NCI-H146 (cell line): Measurements from ENCODE around the gene PTPN9.
"Not testable (repeated sequence)": the region's sequence is repeated elsewhere in the genome, so short reads cannot be mapped to it uniquely, and the experiment has no call there.

Source experiments
- DNase-seq: peaks from one replicate; lab custom pipeline; 2025; lab: John Stamatoyannopoulos, UW

PTPN9 gene

DNA sequence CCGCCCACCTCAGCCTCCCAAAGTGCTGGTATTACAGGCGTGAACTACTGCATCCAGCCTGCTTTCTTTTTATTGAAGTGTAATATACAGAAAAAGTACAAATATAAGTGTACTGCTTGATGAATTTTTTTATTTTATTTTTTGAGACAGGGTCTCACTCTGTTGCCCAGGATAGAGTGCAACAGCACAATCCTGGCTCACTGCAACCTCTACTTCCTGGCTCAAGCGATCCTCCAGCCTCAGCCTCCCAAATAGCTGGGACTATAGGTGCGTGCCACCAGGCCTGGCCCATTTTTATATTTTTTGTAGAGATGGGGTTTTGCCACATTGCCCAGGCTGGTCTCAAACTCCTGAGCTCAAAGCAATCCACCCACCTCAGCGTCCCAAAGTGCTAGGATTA lies 3.8 kb upstream of the PTPN9 start:
- not testable (repeated sequence) for DNase-seq

DNA sequence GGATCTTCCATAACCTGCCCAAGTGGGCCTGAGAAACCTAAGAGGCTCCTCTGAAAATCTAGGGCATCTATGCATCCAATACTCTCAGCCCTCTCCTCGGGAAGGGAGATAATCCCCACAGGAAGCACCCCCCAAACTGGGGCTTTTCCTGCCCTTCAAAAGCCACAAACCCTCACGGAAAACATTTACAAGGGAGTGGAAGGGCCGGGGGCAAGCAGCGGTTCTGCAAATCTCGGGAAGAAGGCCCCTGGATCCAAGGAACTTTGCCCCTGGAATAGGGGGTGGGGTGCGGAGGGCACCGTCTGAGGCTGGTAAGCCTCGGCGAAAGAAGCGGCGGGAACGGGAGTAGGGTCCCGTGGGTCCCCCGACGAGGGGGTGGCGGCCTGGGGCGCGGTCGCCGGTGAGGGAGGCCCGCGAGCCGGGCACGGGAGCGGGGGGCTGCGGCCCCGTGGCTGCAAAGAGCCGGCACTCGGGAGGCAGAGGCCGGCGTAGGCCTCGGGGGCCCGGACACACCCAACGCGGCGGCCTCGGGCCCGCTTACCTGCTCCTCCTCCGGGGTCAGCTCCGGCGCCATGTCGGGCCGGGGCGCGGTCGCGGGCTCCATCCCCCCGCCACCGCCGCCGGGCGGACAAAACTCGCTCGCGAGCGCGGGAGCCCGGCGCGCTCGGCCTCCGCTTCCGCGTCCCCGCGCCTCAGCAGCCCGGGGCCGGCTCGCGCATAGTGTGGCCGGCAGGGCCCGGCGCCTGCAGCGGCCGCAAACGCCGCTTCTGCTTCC lies 755 bp downstream of the PTPN9 start:
- peak; percentile 30 for DNase-seq

DNA sequence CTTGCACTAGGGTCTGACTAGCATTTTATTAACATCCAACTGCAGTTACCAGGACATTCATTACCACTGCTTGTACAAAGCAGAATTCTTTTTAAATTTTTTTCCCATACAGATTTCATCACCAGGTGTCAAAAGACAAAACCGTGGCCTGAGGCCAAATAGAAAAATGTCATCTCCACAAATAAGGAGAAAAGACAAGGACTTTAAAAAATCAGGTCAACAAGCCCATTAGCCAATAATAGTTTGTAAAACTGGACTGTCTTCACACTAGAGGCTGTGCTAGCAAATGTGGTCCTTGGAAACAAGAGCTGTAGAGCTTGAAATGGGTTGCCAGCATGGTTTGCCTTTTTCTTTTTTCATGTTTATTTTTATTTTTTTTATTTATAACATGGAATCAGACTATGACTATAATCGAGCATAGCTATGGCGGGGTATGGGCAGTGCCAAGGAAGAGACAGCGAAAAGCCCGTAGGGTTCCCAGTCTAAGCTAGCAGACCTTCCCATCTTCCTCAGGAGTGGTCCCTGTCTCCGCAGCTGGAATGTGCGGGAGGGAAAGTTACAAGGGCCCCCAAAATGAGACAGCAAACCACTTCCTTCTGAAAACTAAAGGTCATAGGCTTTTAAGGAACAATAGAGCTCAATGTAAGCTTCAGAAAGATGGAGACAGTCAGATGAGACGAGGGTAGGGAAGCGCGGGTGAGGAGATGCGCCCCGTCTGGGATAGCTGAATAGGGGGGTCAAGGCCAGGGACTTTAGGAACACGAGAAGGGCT lies 1.5 kb downstream of the PTPN9 start:
- peak; percentile 23 for DNase-seq

DNA sequence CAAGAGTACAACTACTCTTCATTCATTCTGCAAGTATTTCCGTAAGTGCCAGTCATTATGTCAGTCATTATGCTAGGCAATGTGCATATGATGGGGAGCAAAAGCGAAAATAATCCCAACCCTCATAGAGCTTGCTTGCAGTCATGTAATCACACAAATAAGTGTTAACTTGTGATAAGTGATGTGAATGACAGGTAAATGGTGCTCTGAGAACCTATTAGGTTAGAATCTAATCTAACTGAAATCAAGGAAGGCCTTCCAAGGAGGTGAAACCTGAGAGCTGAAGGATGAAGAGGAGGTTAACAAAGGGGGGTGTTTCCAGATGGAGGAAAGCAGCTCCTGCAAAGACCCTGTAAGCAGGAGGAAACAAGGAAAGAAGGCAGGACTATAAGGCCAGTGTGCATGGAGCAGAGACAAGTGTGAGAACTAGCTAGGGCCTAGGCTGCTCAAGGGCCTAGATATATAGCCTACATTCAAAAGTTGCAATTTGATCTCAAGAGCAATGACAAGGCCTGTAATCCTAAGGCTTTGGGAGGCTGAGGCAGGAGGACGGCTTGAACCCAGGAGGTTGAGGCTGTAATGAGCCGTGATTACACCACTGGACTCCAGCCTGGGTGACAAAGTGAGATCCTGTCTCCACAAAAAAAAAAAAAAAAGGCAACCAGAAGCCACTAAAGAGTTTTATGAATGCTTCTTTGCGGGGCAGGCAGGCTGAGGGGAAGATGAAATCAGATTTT lies 5.3 kb downstream of the PTPN9 start:
- no peak for DNase-seq

DNA sequence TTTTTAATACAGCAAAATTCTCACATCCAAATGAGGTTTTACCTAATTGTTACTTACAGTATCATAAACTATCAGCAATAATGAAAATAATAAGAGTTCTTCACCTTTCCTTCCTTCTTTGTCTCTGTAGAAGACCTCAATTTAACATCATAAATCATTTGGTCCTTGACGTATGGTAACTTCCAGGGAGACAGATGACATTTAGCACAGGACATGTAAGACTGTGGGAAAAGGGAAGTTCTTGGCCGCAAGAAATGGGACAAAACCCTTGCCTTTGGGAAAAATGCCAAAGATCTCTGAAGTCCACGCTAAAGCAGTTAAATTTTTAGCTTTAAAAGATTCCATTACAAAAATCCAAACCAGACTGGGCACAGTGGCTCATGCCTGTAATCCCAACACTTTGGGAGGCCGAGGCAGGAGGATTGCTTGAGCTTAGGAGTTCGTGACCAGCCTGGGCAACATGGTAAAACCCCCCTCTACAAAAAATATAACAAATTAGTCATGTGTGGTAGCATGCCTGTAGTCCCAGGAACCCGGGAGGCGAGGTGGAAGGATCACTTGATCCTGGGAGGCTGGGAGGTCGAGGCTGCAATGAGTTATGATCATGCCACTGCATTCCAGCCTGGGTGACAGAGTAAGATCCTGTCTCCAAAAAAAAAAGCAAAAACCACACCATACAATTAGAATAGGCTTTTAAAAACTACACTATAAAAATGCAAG lies 8.8 kb downstream of the PTPN9 start:
- DNase-seq = no peak

DNA sequence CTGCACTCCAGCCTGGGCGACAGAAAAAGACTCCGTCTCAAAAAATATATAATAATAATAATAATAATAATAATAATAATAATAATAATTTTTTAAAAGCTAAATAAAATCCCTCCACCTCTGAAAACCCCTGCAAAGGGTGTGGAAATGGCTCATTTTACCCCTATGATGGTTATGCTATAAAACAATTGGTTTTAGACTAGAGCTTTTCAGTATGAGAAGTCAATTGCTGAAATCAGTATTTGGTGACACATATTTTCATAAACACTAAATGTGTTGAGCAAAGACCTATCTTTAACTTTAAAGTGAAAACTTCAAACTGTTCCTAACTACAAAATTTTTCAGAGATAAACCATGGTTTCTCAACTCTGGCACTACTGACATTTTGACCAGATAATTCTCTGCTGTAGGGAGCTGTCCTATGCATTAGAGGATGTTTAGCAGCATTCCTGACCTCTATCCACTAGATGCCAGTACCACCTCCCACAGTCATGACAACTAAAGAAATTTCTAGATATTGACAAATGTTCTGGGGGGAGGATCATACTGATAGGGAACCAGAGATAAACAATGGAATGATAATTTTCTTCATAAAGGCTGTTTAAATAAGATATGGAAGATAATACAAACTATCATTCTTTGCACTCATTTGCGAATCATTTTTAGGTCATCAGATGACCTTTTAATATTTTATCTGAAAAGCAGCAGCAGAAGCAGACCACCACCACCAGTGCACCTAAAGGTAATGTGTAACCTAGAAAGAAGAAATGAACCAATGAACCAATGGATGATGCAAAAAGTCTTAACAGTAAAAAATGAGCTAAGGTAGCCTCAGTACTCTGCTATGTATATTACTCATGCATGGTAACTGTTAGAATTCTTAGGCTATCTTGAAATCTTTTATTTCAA lies 13.8 kb downstream of the PTPN9 start:
- DNase-seq = no peak

DNA sequence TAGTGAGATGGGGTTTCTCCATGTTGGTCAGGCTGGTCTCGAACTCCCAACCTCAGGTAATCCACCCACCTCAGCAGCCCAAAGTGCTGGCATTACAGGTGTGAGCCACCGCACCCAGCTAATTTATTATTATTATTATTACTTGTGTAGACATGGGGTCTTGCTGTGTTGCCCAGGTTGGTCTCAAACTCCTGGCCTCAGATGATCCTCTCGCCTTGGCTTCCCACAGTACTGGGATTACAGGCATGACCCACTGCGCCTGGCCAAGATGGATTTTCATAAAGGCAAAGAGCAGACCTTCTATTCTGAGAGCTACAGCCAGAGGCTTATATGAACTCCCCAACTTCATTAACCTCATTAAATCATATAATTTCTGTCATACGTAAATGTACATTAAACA lies 17.2 kb downstream of the PTPN9 start:
- no peak for DNase-seq

DNA sequence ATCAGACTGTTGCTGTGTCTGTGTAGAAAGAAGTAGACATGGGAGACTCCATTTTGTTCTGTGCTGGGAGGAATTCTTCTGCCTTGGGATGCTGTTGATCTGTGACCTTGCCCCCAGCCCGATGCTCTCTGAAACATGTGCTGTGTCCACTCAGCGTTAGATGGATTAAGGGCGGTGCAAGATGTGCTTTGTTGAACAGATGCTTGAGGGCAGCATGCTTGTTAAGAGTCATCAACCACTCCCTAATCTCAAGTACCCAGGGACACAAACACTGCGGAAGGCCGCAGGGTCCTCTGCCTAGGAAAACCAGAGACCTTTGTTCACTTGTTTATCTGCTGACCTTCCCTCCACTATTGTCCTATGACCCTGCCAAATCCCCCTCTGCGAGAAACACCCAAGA lies 19.8 kb downstream of the PTPN9 start:
- DNase-seq = not testable (repeated sequence)

DNA sequence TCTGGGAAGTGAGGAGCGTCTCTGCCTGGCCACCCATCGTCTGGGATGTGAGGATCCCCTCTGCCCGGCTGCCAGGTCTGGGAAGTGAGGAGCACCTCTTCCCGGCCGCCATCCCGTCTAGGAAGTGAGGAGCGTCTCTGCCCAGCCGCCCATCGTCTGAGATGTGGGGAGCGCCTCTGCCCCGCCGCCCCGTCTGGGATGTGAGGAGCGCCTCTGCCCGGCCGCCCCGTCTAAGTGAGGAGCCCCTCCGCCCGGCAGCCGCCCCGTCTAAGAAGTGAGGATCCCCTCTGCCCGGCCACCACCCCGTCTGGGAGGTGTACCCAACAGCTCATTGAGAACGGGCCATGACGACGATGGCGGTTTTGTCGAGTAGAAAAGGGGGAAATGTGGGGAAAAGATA lies 20.2 kb downstream of the PTPN9 start:
- not testable (repeated sequence) for DNase-seq

DNA sequence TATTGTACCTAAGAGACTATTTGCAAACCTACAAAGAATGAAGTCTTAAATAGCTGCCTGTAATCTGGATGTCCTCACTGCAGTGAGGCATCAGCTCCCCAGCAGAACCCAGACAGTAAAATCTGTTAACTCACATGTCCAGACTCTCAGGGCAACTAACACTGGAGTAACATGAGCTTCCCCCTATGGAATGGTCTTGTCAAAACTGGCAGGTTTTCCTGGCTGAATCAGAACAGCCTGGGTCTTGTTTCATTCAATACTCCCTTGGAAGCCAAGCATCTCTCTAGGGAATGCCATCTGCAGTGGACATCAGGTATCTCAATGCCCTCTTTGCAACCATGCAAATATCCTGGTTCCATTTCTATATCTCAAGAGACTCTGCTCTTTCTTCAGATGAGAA lies 24.4 kb downstream of the PTPN9 start:
- DNase-seq = no peak

DNA sequence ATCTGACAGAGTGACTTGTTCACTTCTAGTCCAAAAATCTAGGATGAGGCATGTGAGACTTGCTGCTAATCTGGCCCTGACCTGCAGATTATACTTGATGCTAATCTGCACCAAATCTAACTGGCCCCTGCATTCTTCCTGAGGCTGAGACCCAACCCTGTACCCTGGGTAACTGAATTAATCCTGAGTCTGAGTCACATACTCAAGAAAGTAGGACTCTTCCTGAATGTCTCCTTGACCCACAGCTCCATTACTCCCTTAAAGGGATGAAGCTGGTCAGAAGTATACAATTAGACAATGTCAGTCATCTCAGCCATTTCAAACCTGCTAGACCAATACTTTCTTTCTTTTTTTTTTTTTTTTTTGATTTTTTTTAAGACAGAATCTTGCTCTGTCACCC lies 25.5 kb downstream of the PTPN9 start:
- DNase-seq = no peak

DNA sequence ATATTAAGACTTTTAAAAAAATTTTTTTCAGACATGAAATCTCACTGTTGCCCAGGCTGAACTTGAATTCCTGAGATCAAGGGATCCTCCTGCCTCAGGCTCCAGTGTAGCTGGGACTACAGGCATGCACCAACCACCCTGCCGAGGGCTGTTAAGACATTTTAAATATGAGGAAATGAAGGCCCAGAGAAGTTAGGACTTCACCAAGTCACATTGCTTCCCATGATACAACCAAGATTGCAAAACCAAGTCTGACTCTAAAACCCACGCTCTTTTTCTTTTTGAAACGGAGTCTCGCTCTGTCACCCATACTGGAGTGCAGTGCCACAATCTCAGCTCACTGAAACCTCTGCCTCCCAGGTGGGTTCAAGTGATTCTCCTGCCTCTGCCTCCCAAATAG lies 28.0 kb downstream of the PTPN9 start:
- no peak for DNase-seq

DNA sequence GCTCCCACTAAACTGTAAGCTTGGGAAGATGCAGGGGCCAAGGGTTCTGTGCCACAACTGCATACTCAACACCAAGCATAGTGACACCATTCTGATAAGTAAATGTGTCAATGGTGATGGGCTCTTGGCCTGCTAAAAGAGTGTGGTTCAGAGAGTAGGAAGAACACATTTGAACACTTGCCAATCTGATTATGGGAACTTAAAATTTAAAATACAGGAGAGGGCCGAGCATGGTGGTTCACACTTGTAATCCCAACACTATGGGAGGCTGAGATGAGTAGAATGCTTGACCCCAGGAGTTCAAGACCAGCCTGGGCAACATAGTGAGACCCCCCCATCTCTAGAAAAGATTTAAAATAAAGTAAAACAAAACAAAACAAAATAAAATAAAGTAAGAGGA lies 34.1 kb downstream of the PTPN9 start:
- no peak for DNase-seq

DNA sequence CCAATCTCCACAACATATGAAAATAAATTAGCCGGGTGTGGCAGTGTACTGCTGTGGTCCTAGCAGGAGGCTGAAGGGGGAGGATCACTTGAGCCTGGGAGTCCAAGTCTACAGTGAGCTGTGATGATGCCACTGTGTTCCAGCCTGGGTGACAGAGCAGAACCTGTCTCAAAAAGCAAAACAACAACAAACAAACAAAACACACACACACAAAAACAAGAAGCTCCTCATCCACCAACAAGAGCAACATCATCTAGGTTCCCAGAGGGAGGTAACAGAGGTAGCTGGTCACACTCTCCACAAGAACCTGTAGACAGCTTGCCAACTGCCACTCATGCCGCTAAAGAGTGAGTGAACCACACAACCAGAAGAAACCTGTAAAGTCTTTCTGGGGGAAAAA lies 34.8 kb downstream of the PTPN9 start:
- DNase-seq = no peak

DNA sequence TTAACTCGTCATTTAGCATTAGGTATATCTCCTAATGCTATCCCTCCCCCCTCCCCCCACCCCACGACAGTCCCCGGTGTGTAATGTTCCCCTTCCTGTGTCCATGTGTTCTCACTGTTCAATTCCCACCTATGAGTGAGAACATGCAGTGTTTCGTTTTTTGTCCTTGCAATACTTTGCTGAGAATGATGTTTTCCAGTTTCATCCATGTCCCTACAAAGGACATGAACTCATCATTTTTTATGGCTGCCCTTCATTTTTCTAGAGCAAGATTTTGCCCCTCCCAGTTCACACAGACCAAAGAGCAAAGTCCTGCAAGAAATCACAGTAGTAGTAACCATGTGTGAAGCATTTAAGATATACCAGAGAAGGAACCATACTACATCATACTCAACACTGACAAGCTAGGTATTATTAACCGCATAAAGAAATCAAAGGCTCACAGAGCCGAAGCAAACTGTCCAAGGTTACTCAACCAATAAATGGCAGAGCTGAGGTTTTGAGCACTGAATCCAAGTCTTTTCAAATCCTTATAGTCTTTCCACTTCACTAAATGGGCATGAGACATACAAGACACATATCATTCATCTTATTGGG lies 36.1 kb downstream of the PTPN9 start:
- not testable (repeated sequence) for DNase-seq

DNA sequence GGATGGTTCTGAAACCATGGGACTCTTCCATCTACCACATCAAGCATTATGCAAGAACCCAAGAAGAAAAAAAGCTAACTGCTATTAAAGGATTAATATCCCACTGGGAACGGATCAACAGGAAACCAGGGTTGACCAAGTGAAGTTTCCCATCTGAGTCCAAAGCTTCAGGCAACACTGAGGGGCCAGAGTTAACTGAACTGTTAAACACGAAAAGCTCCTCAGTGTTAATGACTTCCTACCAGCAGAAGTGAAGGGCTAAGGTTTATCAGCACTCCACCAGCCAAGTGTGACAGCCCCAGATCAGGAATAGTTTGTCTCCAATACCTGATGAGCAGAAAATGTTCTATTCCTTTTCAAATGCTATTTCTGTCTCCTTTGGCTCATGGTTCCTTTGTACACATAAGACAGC lies 36.7 kb downstream of the PTPN9 start:
- no peak for DNase-seq

DNA sequence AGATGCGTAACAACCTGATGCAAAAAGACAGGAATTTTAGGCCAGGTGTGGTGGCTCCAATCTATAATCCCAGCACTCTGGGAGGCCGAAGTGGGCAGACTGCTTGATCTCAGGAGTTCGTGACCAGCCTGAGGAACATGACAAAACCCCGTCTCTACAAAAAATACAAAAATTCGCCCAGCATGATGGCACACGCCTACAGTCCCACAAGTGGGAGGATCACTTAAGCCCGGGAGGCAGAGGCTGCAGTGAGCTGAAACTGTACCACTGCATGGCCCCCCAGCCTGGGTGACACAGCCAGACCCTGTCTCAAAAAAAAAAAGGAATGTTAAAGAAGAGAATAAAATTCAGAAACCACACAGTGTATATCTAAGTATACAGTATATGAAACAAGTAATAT lies 40.7 kb downstream of the PTPN9 start:
- no peak for DNase-seq

DNA sequence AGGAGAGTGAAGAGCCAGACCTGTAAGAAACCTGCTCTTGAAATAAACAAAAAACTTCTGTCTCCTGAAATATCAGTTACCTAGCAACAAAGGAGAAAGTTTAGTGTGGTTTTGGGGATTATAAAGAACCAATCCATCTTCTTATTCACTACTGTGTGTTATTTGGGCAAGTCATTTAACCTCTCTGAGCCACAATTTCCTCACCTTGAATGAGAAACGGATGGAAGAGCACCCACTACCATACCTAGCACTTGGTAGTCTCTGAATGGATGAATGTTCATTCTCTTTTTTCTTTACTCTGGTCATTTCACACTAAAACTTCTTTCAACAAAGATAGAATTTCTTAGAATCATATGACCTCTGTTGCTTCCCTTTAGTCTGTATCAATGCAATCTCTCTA lies 45.2 kb downstream of the PTPN9 start:
- no peak for DNase-seq

DNA sequence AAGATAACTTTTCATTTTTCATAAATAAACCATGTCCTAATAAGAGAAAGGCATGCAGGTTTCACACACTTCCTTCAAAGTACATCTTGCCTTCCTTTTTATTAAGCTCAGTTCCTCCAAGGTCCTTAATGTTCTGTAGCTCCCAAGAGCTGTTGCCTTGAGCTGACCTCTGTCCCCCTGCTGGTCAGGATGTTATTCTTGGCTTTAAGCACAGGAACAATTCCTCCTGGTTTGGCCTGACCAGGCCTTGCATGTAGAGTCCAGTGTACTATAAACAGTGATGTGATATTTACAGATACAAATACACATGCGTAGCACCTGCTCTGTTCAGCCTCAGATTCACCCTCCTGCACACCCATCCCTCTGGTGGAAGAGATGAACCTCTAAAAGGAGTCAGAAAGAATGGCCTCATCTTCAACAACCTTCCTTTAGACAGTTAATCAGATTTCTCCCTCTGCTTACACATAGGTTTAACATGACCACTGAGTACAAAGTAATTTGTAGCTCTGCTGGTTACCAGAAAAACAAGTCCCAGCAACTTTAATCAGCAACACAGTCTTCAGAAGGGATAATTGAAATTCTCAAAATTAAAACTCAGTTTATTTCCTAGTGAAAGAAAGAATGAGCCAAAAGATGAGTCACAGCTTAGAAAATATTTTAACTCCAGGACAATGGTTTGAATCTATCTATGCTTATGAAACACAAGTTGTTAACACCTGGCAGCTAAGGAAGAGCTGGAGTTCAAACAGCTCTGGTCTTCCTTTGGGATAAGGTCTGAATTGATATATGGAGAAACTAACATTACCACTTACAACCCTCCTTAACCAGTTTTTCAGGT lies 46.5 kb downstream of the PTPN9 start:
- peak; percentile 19 for DNase-seq

DNA sequence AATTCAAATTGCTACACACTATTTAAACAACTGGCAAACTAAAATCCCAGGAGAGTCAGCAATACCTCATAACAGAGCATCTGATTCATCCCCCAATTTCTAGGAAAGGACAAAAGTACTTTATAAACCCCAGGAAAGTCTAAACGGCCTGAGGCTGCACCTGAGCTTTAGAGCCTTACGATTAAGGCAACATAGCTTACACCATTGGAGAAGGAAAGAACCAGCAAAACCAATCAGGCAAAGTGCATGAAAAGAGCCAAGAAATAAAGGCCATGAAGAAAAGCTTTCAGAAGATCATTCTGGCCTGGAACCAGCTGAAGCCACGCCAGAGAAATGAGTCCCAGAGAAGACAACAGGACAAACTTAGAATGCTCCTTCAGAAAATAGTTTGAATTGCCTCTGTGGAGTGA lies 48.1 kb downstream of the PTPN9 start:
- DNase-seq = no peak
